Suprapubic skin (tissue), 4 donors: ENCODE data around the gene WNT11.

Experiments
- POLR2A ChIP-seq, 2 donors: fragments of 450-650 bp; IDR thresholded peaks; one replicate each; pipeline ENCODE4 v1.6.1; 2017; ENCODE audit warnings: antibody characterized with exemption in 2 of 2, mild to moderate bottlenecking in 2 of 2, moderate library complexity in 2 of 2
- POLR2AphosphoS5 ChIP-seq, 3 donors: sonication (generic); formaldehyde crosslinking; IDR thresholded peaks; one replicate each; pipeline ENCODE4 v1.6.1; 2017; ENCODE audit warnings: antibody characterized with exemption in 3 of 3
- TF ChIP-seq, protein P1 (sequence below), 2 donors: fragments of 200-600 bp in 1 of 2; fragments of 450-650 bp in 1 of 2; sonication (generic) in 1 of 2; IDR thresholded peaks; one replicate each; pipeline ENCODE4 v1.5.1; 2016 to 2019; ENCODE audit warnings: antibody characterized with exemption in 2 of 2, mild to moderate bottlenecking in 1 of 2, moderate library complexity in 1 of 2

DNA sequence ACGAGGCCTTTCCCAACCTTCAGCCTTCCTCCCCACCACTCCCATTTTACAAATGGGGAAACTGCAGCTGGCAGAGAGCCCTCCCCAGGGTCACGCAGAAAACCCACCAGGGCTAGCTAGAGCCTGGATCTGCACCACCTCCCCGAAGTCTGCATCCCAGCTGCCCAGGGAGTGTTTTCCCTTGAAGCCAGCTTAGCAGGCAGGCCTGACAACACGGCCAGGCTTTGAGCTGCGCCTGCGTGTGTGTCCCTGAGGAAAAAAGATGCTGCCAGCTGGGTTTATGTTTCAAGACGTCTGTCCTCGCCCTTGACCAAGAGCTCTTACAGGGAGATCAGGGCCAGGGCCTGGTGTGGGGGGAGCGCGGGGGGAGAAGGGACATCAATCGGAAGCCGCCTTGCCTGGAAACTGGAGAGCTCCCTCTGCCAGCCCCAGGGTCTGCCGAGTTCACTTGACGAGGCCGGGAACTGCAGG lies 20.3 kb downstream of the WNT11 start:
- TF ChIP-seq POLR2AphosphoS5 (IDR thresholded peaks at IDR 0.05): no peak
- TF ChIP-seq, protein P1, sequence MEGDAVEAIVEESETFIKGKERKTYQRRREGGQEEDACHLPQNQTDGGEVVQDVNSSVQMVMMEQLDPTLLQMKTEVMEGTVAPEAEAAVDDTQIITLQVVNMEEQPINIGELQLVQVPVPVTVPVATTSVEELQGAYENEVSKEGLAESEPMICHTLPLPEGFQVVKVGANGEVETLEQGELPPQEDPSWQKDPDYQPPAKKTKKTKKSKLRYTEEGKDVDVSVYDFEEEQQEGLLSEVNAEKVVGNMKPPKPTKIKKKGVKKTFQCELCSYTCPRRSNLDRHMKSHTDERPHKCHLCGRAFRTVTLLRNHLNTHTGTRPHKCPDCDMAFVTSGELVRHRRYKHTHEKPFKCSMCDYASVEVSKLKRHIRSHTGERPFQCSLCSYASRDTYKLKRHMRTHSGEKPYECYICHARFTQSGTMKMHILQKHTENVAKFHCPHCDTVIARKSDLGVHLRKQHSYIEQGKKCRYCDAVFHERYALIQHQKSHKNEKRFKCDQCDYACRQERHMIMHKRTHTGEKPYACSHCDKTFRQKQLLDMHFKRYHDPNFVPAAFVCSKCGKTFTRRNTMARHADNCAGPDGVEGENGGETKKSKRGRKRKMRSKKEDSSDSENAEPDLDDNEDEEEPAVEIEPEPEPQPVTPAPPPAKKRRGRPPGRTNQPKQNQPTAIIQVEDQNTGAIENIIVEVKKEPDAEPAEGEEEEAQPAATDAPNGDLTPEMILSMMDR (IDR thresholded peaks at IDR 0.05): no peak
- no peak for TF ChIP-seq POLR2A (IDR thresholded peaks at IDR 0.05)
